Epithelial cell of prostate (primary cell): ENCODE results near the gene ANKRD44.

Experiments used
- DNase-seq: peaks from one replicate; pipeline ENCODE4 v3.0.0-alpha.2; 2011; ENCODE audit warnings: low read depth, low spot score
- H3K27ac ChIP-seq: fragments of 450-650 bp; 2 replicates; pipeline ENCODE4 v1.5.1; 2017; ENCODE audit warnings: mild to moderate bottlenecking

Gene ANKRD44

GRCh38 chr2:196983934-196984333 is 326.6 kb downstream of the ANKRD44 start:
- DNase-seq, result no peak
- peak overlapping the region; percentile 26 for H3K27ac ChIP-seq

DNA sequence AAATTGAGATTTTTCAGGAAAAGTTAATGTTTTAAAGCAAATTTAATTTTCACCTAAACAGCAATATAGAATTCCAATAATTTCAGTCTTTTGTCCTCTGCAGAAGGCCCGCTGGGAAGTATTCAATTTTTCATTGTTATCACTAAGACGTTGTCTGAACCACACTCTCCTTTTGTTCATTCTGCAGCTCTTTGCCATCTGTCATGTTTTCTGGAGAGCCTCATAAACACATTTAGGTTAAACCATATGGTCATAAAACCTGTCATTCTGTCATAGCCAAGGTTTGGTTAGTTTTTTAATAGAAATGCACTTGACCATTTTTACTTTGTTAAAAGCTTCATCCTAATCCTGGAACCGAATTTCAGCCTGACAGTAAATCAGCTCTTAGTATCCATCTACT is 330.1 kb downstream of the ANKRD44 start:
- H3K27ac ChIP-seq, result no peak overlapping the region
- no peak for DNase-seq

DNA sequence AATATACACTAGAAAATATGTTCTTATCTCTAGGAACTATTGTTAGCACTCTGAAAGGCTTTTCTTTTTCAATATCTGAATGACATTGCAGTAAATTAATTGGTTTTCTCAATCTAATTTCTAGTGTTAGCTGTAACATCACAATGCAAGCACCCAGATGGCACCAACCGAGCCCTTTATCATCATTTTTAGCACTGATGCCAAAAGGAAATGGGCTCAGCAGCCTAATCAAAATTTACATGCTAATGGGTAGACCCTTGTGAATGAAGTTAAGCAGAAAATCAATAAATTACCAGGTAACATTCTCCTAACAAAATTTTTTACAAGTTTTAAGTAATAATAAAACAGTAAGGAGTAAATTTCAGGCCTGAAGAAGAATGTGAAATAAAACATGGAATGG is 330.6 kb downstream of the ANKRD44 start:
- no peak for DNase-seq
- no peak overlapping the region for H3K27ac ChIP-seq

DNA sequence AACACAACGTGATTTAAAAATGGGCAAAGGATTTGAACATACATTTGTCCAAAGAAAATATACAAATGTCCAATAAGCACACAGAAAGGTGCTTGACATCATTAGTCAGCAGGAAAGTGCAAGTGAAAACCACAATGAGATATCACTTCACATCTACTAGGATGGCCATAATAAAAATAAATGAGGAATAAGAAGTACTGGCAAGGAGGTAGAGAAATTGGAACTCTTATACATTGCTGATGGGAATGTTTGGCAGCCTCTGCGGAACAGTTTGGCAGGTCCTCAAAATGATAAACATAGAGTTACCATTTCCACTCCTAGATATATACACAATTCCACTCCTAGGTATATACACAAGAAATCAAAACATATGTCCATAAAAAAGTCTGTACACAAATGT is 333.1 kb downstream of the ANKRD44 start:
- no peak overlapping the region for H3K27ac ChIP-seq
- no peak for DNase-seq

DNA sequence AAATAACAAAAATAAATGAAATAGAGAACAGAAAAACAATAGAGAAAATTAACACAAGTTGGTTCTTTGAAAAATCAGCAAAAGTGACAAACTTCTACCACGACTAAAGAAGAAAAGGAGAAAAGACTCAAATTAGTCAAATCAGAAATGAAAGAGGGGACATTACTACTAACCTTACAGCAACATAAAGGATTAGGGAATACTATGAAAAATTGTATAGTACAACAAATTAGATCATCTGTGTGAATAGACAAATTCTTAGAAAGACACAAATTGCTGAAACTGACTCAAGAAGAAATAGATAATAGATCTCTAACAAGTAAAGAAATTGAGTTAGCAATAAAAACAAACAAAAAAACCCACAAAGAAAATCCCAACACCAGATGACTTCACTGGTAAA is 335.6 kb downstream of the ANKRD44 start:
- H3K27ac ChIP-seq, result no peak overlapping the region
- no peak for DNase-seq

- no peak for DNase-seq
- H3K27ac ChIP-seq, result no peak overlapping the region
Measured at GRCh38 chr2:196971574-196972279, 338.9 kb downstream of the ANKRD44 start.

GRCh38 chr2:196970099-196970498 is 340.5 kb downstream of the ANKRD44 start:
- DNase-seq, result no peak
- H3K27ac ChIP-seq, result no peak overlapping the region

DNA sequence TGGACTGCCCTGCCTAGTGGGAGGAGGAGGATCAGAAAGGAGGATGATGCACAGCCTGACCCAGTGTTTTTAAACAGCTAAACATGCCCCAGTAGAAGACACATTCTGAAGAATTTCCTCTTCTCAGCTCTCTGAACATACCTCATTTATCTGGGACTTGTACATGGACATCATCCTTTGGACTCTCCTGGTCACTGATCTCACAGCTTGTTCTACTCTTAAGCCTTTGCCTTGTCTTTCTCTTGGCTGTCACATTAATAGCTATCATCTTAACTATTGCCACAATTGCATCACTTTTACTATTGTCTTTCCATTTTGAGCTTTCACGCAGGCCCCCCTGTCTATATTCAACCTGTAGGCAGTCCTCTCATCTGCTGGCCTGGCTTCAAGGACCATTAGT is 342.1 kb downstream of the ANKRD44 start:
- no peak overlapping the region for H3K27ac ChIP-seq
- DNase-seq, result no peak

- no peak for DNase-seq
- H3K27ac ChIP-seq, result no peak overlapping the region
Measured at GRCh38 chr2:196967775-196968174, 342.8 kb downstream of the ANKRD44 start.

DNA sequence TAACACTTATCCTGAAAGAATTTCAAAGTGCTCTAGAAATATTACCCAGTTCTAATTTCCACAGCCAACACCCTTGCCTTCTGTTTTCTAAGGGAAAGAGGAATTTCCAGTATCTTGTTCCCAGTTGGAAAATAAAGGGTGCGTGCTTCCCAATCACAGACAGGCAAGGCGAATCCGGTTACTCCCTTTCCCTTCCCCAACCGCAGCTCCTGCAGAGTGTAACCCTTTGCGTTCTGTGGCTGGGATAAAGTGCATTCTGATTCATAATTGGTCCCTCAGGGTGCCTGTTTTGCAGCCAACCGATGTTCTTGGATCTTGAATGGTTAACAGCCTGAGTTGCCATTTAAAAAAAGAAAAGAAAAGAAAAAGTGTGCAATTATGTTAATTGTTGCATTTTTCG is 343.5 kb downstream of the ANKRD44 start:
- H3K27ac ChIP-seq, result no peak overlapping the region
- no peak for DNase-seq

DNA sequence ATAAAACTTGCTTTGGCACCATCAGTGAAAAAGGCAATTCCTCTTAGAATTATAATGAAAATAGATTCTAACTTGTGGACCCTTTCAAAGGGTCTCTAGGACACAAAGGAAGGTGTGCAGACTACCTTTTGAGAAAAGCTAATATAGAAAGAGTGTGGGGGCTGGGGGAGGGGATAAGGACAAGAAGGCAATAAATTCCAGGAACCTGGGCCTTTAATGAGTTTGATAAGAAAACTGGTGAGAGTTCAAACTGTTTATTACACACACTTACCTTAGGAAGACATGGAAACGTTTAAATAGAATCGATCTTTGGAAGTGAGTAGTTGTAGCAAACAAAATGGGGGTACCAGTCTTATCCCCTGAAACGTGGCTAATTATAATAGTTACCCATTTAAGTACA is 344.5 kb downstream of the ANKRD44 start:
- DNase-seq, result no peak
- no peak overlapping the region for H3K27ac ChIP-seq

GRCh38 chr2:196965651-196966050 is 344.9 kb downstream of the ANKRD44 start:
- H3K27ac ChIP-seq, result no peak overlapping the region

DNA sequence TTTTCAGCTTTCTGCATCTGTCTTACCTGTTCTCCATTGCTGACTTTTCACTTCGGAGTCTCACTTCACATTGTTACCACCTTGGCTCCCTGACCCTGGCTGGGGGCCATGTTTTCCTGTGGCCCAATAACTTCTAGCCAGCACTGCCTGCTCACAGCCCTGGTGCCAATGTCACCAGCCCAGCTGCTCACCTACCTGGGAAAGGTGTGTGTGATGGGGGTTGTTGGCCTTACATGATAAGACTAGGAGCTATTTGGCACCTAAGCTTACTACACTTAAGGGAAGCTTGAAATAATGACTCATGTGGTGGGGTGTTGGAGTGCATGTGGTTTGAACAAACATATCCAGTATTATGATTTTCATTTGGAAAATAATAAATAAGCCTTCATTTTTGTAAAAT is 346.6 kb downstream of the ANKRD44 start:
- no peak overlapping the region for H3K27ac ChIP-seq
- no peak for DNase-seq

More at GRCh38 chr2:196965651-196966050, 344.9 kb downstream of the ANKRD44 start:
- no peak for DNase-seq

DNA sequence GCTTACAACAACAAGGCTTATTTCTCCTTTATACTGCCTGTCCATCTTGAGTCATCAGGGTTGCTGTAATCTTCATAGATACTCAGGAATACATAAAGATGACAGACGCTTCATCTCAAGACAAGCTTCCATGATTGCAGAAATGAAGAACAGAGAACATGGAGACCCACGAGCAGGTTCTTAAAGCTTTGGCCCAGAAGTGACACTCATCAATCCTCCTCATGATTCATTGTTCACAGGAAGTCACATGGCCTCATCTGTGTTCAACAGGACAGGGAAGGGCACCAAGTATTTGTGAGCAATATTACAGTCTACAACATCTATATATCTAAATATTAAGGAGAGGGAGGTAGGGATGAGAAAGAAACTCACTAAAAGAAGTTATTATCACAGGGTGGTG is 347.5 kb downstream of the ANKRD44 start:
- H3K27ac ChIP-seq, result no peak overlapping the region
- no peak for DNase-seq

- no peak overlapping the region for H3K27ac ChIP-seq
- DNase-seq, result no peak
Measured at GRCh38 chr2:196962325-196962724, 348.3 kb downstream of the ANKRD44 start.

DNA sequence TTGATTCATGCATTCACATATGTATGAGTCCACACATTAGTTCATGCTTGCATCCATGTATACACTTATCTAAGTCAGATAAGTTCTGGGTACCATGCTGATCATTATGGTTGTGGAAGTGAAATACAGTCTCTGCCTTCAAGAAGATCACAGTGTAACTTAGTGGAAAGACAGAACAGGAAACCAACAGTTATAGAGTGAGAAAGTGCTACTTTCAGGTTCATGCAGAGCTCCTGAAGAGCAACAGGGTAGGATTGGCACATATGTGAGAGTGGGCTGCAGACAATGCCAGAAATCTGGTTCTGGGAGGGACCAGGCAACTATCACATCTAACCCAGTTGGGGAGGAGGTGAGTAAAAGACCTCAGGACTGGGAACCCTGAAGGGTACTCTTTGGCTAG is 348.7 kb downstream of the ANKRD44 start:
- DNase-seq, result no peak
- no peak overlapping the region for H3K27ac ChIP-seq

DNA sequence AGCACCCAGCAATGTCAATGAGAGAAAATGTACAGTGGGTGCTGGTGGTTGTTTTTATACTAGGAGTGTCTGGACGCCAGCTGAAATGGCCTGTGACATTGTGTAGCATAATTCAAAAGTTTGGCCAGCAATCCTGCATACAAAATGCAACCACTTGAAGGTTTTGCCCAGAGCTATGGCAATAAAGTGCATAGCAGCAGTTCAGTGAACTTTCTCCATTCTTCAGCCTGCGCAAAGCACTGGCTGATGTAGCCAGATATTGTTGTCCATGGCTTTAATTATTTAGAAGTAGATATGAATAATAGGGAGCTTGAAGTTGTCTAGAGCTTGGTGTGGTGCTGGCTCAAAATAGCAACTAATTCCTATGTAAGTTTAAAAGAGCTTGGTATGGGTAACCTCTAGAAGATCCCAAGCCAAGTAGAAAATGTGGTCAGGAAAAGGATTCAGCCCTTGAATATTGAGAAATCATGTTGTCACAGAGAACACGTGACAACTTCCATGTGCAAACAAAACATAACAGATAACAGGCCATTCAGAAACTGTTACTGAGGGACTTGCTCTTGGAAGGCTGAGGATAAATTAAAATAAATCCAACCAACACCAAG is 350.7 kb downstream of the ANKRD44 start:
- DNase-seq, result no peak
- no peak overlapping the region for H3K27ac ChIP-seq

GRCh38 chr2:196959281-196959680 is 351.3 kb downstream of the ANKRD44 start:
- H3K27ac ChIP-seq, result no peak overlapping the region
- no peak for DNase-seq

GRCh38 chr2:196957881-196958525 is 352.6 kb downstream of the ANKRD44 start:
- DNase-seq, result no peak
- H3K27ac ChIP-seq, result no peak overlapping the region

DNA sequence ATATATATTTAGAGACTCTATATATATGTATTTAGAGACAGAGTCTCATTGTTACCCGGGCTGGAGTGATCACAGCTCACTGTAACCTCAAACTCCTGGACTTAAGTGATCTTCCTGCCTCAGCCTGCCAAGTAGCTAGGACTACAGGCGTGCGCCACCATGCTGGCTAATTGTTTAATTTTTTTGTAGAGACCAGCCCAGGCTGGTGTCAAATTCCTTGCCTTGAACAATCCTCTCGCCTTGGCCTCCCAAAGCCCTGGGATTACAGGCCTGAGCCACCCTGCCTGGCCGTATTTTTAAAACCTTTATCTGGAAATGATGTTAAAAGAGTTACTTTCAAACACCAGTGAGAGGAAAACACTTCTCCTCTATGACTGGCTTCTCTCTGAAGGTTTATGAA is 353.1 kb downstream of the ANKRD44 start:
- no peak overlapping the region for H3K27ac ChIP-seq

DNA sequence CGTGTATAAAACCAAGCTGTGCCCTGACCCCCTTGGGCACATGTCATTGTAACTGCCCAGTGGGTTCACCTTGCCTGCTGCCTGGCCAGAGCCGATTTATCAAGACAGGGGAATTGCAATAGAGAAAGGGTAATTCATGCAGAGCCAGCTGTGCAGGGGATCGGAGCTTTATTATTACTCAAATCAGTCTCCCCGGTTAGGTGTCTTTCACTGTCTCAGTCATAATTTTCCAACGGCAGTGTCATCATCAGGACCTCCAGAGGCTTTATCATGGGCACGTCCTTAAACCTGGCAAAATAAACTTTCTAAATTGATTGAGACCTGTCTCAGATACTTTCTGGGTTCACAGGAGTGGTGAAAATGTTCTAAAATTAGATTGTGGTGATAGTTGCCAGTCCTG is 354.5 kb downstream of the ANKRD44 start:
- DNase-seq, result no peak
- no peak overlapping the region for H3K27ac ChIP-seq

More for the DNA sequence above, 353.1 kb downstream of the ANKRD44 start:
- DNase-seq, result no peak

DNA sequence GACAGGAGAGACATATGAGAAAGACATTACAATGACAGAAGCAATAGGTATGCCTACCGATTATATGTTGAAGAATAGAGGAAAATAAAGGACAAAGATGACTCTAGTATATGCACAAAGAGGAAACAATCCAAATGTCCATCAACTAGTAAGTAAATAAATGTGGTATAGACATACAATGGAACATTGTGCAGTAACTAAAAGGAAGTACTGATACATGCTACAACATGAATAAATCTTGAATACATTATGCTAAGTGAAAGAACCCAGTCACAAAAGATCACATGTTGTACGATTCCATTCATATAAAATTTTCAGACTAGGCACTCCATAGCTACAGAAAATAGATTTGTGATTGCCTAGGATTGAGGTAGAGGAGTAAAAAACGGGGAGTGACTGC is 355.5 kb downstream of the ANKRD44 start:
- H3K27ac ChIP-seq, result peak overlapping the region; percentile 55
- peak; percentile 48 for DNase-seq
